Astrocyte (in vitro differentiated cells and primary cell): Measurements from ENCODE around the gene CCNB2.

Experiments
- CTCF ChIP-seq: IDR thresholded peaks from 2 replicates; pipeline ENCODE4 v1.5.1; 2011; ENCODE audit warnings: low read depth, mild to moderate bottlenecking, inconsistent platforms, low read length, moderate library complexity; ENCODE audit not compliant: insufficient read depth
- EZH2 ChIP-seq: IDR thresholded peaks from 2 replicates; pipeline ENCODE4 v1.6.1; 2012; ENCODE audit warnings: mild to moderate bottlenecking, low read length, inconsistent platforms; ENCODE audit not compliant: insufficient read depth

GRCh38 chr15:59060348-59060747 lies 44.6 kb upstream of the CCNB2 start:
- TF ChIP-seq CTCF (no peak), EZH2 (no peak)
